GM19455 (cell line): Measurements from ENCODE around the gene SNX8.

Experiments used
- ATAC-seq: cut with Tn5 transposase; IDR thresholded peaks from one replicate; pipeline ENCODE4 v1.9.1; 2021; ENCODE audit not compliant: unreplicated experiment

The SNX8 gene

GRCh38 chr7:2224934-2225333, 89.3 kb downstream of the SNX8 start:
- ATAC-seq, result no peak

- ATAC-seq, result no peak
Observed at GRCh38 chr7:2224491-2224928, 89.7 kb downstream of the SNX8 start.

DNA sequence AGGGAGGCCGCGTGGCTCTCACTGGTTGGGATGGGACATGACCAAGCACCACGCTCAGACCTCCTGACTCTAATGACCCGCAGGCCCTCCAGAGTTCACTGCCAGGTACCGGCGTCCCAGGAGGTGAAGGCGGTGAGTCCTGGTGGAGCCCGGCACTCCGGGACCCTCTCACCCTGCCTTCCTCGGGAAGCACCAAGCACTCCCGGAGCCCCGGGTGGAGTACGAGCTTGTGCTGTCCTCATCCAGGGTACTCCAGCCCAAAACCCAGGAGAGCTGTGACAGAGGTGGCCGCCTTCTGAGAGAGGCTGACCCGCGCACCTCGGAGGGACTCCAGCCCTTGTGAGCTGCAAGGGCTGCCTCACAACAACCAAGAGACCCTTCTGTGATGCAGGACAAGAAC, 90.9 kb downstream of the SNX8 start:
- ATAC-seq, result no peak

- ATAC-seq, result no peak
Observed at GRCh38 chr7:2222516-2222915, 91.7 kb downstream of the SNX8 start.

- ATAC-seq, result no peak
Observed at GRCh38 chr7:2220954-2221353, 93.3 kb downstream of the SNX8 start.

GRCh38 chr7:2220506-2220905, 93.7 kb downstream of the SNX8 start:
- ATAC-seq, result no peak

GRCh38 chr7:2220030-2220429, 94.2 kb downstream of the SNX8 start:
- ATAC-seq, result no peak

DNA sequence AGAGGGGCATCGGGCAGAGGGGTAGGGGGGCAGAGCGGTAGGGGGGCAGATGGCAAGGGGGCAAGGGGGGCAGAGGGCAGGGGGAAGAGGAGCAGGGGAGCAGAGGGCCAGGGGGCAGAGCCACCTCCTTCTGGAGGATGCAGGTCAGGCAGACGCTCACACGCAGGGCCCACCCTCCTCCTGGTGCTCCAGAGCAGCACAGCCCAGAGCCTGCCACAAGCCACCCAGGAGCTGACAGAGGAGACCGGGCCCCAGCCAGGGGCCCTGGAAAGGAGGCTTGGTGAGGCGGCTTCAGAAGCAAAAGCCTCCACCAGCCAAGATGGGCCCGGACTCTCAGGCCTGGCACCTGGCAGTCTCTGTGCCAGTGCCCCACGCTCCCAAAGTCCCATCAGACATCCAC, 94.6 kb downstream of the SNX8 start:
- no peak for ATAC-seq

DNA sequence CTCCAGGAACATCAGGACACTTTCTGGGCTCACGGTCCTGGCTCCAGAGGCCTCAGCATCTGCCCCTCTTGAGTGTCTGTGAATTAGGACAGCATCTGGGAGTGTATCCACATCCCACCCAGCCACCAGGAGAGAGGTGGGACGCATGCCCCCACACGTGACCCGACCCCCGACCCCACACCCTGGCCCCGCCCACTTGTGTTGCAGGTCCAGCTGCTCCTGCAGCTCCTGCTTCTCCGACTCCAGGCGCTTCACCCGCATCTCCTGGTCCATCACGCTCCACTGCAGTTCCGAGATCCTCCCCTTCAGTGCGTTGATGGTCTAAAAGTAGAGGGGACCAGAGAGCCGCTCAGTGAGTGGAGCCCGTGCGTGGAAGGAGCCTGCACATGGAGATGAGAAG, 95.1 kb downstream of the SNX8 start:
- no peak for ATAC-seq

DNA sequence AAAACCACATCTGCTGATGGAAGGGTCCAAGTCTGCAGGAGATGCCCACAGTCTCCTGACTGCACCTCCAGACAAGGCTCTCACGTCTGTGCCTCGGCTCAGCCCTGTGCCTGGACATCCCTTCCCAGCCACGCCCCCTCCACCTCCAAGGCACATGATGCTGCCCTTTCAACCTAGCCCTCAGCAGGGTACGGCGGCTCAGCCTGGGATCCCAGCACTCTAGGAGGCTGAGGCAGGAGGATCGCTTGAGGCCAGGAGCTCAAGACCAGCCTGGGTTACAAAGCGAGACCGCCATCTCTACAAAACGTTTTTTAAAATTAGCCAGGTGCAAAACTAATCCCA, 95.8 kb downstream of the SNX8 start:
- no peak for ATAC-seq

DNA sequence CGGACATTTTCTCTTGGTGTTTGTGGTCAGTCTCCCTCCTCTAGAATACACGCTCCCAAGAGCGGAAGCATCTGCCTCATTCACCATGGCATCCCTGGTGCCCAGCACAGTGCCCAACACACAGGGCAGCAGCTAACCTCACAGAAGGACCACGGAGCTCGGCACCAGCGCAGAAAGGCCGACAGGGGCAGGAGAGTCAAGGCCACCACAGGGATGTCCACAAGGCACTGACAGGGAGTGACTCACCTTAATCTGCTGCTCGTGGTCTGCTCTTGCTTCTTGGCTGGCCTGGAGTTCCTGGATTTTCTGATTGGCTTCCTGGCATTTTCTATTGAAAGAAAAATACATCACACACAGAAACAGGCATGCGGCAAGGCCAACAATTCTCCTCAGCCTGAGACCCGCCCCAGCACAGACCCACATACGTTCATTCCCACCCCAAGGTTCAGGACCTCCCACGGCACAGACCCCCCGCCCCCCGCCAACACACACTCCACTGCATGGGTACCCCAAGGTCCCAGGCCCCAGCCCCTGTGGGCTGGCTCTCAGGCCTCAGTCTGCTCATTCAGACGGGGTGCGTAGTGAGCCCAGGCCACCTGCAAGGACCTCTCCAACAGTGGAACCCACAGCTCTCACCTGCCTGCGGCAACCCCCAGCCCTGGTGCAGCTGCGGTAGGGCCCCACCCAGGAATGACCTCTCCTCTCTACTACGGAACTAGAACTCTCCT, 96.4 kb downstream of the SNX8 start:
- no peak for ATAC-seq

GRCh38 chr7:2217206-2217605, 97.0 kb downstream of the SNX8 start:
- ATAC-seq, result no peak

DNA sequence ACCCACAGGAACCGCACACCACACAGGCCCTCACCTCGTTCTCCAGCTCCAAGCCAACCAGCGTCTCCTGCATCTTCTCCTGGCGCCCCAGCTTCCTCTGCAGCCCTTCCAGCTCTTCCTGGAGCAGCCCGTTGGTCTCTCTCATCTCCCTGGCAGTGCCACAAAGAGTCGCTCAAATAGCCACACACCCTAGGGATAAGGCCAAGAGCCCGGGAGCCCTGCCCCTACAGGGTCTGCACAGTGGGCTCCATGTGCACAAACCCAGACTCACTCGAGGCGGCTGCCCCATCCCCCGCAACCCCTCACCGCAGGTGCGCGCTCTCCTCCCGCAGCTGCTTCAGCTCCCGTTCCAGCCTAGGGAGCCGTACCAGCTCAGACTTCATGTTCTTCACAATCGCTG, 98.4 kb downstream of the SNX8 start:
- ATAC-seq, result no peak

GRCh38 chr7:2214636-2215035, 99.6 kb downstream of the SNX8 start:
- ATAC-seq, result no peak

DNA sequence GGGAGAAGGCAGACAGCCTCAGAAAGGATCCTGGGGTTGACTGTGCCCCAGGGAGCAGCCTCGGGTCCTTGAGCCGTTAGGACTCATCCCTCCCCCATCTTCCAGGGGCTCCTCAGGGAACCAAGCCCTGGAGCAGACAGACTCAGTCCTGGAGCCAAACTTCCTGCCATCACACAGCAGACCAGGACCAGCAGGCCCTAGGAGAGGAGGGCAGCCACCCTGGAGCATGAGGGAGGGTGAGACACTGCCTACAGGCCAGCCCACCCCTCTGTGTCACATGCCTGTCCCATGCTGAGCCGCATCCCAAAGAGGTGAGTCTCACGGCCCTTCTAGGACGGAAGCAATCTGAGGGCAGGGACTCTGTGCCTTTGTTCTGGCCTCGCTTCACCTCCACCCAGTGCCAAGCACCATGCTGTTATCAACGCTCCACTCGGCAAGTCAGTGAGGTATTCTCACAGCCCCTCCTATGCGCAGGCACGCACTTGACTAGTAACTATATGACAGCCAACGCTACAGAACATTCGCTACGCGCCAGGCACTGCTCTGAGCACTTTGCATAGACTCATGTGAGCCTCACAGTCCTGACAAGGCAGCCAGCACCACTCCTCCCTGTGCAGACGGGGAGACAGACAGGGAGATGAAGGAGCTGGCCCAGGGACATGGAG, 100.6 kb downstream of the SNX8 start:
- ATAC-seq, result no peak

- no peak for ATAC-seq
Observed at GRCh38 chr7:2212906-2213305, 101.3 kb downstream of the SNX8 start.

DNA sequence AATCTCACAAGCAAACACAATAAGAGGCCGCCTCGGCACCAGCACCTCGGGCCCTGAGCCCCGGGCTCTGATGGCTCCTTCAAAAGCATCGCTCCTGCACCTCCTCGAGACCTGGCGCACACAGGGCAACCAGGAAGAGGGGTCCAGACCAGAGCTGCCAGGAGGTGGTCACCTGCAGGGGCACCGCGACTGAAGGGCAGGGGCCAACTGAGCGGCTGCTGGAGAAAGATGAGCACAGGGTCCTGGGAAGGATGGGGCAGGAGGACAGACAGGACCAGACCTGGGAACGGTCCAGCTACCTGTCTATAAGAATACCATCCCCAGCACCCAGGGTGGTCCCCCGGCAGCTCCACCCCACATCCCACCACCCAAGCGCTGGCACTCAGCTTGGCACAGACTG, 102.3 kb downstream of the SNX8 start:
- ATAC-seq, result no peak

DNA sequence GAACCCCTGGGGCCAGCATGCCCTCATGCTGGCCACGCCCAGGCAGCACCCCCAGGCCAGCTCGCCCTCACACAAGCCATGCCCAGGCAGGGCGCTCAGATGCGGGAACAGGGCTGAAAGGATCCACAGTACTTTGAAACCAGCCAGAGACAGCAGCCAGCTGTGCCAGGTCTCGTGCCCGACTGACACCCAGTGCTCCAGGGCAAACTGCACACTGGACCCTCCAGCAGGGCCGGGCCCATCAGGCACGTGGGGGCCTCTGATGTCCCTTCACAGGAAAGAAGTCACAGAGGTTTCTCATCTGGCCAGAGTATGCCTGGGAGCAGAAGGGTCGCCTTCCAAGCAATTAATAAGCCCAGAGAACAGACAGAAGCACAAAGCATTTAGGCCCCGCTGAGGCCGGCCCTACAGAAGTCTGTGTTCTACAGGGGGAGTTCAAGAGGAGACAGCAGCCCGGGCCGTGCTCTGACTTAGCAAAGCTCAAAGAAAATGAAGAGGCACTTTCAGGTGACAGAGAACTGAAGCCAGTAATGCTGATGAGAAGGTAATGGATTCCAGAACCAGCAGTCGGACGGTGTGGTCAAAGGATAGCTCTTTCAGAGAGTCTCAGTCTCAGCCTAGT, 102.9 kb downstream of the SNX8 start:
- no peak for ATAC-seq

- no peak for ATAC-seq
Observed at GRCh38 chr7:2210551-2211258, 103.5 kb downstream of the SNX8 start.

- no peak for ATAC-seq
Observed at GRCh38 chr7:2209961-2210323, 104.3 kb downstream of the SNX8 start.

DNA sequence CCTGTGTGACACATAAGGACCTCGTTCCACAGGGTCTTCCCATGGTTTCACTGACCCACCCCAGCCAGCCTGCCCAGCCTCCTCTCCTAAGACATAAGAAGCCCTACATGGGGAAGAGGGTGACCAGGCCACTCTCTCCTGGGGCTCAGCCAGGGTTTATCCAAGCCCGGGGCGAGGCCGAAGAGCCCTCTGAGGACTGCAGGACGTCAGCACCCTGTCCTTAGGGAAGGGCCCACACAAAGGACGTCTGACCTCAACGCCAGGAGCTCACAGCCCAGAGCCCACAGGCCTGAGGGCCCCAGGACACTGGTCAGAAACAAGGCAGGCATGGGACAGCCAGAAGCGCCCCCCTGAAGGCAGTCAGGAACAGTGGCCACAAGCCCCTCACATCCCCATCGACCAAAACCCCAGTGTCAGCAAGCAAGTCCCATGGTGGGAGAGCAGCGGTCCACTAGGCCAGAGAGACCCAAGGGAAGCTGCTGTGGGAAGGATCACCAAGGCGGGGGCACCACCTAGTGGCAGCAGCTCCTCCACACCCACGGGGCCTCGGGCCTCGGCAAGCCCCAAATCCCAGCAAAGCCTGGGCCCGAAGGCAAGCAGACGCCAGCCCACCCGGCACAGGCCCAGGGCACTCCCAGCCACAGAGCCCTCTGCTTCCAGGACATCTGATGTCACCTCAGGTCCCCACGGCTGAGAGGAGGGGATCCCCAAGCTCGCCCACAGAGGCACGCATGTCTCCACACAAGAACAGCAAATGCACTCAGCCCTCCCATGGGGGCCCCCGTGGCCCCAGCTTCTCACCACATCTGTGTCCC, 104.9 kb downstream of the SNX8 start:
- no peak for ATAC-seq
